NCI-H524 (cell line): ENCODE measurements around the gene WFIKKN1.

ENCODE experiments used
- DNase-seq, 2 experiments: peaks; one replicate each; lab custom pipeline; 2025; lab: John Stamatoyannopoulos, UW

The WFIKKN1 gene

DNA sequence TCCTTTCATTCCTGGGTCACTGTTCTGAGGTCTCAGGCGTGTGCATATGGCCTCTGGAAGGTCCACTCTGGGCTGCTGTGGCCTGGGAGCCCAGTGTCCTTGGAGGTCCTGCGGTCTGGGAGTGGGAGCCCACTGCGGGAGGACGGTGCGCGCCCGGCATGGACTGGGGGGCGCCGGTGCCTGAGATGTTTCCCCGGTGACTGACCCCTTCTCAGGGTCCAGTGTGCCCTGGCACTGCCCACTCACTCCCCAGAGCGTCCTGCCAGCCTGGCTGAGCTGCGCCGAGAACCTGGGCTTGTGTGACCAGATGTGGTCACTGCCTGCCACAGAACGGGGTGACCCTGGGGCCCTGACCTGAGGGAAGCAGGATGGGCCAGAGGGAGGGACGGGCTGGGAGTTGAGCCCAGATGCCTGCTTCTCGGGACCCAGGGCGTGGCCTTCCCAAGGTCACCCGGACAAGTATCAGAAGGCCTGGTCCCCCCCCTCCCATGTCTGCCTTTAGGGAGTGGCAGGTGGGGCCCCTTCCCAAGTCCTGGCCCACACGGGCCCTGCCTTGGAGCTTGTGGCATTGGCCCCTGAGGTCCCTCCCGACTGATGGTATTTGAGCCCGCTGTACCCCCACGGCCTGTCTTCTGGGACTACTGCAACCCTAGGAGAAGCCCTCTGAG lies 43.6 kb downstream of the WFIKKN1 start:
- no peak for DNase-seq

- DNase-seq, result peak in 1 of 2 experiments; percentile 50
Observed at GRCh38 chr16:674968-675883, 44.4 kb downstream of the WFIKKN1 start, which contains the start of gene RHBDL1. TSS of gene RHBDL1 (plus strand) at chr16:675671. CDS start at chr16:675791, 120 bp downstream.

DNA sequence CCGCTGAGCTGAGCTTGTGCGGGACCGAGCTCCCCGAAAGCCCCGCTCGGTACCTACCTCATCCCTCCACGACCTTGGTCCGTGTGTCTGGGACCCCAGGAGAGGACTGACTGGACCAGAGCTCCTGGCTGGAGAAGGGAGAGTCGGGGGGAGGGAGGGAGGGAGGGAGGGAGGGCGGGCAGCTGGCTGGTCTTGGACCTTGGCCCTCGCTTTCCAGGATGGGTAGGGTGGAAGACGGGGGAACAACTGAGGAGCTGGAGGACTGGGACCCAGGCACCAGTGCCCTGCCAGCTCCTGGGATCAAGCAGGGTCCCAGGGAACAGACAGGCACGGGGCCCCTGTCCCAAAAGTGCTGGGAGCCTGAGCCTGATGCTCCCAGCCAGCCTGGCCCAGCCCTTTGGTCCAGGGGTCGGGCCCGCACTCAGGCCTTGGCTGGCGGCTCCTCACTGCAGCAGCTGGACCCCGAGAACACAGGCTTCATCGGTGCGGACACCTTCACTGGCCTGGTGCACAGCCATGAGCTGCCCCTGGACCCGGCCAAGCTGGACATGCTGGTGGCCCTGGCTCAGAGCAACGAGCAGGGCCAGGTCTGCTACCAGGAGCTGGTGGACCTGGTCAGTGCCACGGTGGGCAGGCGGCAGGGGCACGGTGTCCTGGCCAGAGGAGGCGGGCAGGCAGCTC lies 45.2 kb downstream of the WFIKKN1 start:
- no peak for DNase-seq

GRCh38 chr16:676565-676902 lies 45.7 kb downstream of the WFIKKN1 start:
- no peak for DNase-seq

GRCh38 chr16:676913-677312 lies 46.1 kb downstream of the WFIKKN1 start:
- no peak for DNase-seq

GRCh38 chr16:677316-678190 lies 46.8 kb downstream of the WFIKKN1 start:
- DNase-seq, result no peak

DNA sequence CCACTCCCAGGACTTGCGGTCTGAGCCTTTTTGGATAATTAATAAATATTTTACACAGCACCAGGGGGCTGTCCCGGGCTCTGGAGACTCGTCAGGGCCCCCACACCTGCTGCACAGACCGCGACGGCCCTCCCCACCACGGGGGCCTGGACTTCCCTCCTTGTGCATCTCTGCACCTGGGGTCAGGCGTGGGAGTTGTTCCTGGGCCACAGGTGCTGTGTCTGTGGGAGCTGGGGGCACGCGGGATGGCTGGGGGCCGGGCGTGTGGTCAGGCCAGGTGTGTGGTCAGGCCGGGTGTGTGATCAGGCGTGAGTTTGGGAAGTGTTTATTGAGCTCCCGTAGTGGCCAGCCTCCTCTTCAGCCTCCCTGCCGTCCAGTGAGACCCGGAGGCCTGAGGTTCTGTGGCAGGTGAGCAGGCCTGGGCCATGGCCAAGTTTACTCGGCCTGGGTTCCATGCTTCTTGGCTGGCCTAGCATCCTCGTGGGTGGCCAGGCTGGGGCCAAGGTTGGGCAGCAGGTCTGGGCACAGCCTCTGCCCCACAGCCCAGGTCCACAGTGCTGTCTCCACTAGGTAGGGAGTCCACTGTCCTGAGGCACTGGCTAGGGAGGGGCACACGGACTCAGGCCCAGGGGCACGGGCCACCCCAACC lies 47.5 kb downstream of the WFIKKN1 start:
- DNase-seq, result no peak

GRCh38 chr16:678858-679813 lies 48.4 kb downstream of the WFIKKN1 start:
- peak; percentile 70 to 82 for DNase-seq

DNA sequence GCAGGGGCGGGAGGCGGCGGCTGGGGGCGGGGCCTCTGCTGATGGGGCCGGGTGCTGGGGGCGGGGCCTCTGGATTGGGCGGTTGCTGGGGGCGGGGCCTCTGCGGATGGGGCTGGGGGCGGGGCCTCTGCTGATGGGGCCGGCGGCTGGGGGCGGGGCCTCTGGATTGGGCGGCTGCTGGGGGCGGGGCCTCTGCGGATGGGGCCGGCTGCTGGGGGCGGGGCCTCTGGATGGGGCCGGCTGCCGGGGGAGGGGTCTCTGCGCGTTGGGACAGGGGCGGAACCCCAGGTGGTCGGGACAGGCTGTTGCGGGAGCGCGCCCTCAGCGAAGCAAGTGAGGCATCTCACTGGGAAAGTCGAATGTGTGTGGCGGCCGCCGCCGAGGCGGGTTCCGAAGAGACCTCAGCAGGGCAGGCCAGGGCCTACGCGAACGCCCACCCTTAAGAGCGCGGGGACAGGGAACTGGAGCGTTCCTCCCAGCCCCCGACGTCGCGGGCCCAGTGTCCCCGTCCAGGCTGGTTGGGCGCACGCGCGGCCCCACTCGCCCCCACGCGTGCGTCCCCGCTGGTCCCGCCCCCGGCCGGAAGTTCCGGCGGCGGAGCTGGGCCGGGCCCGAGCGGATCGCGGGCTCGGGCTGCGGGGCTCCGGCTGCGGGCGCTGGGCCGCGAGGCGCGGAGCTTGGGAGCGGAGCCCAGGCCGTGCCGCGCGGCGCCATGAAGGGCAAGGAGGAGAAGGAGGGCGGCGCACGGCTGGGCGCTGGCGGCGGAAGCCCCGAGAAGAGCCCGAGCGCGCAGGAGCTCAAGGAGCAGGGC lies 49.2 kb downstream of the WFIKKN1 start, which contains the start of gene STUB1:
STUB1 (plus strand) TSS at position 597 of the 811 bp plus-strand sequence; CDS start at position 713, 116 bp downstream.
- peak; percentile 89 to 93 for DNase-seq

DNA sequence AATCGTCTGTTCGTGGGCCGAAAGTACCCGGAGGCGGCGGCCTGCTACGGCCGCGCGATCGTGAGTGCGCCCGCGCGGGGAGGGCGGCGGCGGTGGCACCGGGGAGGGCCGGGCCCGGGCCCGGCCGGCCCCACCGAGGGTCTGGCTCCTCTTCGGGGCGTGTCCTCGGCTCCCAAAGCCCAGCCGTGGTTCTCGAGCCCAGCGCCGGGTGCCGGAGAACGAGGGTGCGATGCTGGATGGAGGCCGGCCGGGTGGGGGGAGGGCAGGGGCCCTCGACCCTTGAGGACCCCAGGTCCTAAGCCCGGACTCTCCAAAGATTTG lies 49.8 kb downstream of the WFIKKN1 start:
- DNase-seq, result no peak

DNA sequence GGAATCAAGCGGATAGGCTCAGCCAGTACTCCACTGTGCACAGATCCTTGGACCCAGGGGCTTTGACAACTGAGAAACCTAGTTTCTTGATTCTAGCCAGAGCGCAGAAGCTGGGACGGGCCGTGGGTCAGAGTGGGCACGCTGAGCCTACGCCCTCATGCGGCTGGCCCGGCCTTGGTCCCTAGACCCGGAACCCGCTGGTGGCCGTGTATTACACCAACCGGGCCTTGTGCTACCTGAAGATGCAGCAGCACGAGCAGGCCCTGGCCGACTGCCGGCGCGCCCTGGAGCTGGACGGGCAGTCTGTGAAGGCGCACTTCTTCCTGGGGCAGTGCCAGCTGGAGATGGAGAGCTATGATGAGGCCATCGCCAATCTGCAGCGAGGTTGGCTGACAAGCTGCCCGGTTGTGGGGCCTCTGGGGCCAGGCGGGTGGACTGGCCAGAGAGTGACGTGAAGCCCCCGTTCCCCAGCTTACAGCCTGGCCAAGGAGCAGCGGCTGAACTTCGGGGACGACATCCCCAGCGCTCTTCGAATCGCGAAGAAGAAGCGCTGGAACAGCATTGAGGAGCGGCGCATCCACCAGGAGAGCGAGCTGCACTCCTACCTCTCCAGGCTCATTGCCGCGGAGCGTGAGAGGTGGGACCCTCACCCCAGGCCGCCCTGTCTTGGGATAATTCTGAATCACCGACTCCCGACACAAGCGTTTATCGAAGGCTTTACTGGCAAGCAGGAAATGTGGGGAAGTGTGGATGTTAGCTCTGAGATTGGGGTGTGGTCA lies 50.4 kb downstream of the WFIKKN1 start:
- DNase-seq, result peak; percentile 21 to 48

DNA sequence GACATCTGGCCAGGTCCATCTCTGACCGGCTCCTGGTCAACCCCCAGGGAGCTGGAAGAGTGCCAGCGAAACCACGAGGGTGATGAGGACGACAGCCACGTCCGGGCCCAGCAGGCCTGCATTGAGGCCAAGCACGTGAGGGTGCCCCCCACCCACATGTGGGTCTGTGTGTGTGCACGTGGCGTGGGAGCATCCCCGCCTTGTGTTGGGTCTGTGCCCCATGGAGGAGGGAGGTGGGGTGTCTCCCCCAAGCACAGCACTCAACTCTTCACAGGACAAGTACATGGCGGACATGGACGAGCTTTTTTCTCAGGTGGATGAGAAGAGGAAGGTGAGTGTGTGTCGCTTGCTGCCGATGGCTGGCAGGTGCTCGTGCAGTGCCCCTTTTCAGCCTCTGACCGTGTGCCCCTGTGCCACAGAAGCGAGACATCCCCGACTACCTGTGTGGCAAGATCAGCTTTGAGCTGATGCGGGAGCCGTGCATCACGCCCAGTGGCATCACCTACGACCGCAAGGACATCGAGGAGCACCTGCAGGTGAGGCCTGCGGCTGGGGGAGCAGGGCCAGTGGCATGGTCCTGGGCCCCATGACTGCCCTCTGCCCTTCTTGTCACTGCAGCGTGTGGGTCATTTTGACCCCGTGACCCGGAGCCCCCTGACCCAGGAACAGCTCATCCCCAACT lies 51.1 kb downstream of the WFIKKN1 start:
- no peak for DNase-seq

DNA sequence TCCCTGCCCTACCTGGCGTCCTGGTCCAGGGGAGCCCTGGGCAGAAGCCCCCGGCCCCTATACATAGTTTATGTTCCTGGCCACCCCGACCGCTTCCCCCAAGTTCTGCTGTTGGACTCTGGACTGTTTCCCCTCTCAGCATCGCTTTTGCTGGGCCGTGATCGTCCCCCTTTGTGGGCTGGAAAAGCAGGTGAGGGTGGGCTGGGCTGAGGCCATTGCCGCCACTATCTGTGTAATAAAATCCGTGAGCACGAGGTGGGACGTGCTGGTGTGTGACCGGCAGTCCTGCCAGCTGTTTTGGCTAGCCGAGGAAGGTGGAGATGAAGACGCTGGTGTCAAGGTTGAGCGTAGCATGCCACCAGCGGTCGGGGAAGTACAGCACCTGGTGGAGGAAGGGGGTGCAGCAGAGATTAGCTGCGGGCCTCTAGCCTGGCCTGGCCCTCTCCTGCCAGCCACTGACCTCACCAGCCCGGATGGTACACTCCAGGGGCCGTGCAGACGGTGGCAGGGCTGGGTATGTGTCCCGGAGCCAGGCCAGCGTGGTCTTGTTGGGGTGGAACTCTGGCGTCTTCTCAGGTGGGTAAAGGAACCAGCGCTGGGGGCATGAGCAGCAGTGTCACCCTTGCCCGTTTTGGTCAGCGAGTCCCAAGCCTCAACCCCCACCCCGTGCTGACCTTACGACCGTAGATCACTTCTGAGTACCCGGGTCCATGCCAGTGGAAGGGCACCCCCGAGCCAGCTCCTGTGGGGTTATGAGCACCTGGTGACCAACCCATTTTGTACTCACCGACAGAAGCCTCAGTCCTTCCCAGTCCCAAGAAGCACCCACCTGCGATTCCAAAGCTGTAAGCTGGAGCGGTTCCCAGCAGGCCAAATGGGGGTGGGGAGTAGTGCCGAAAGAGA lies 52.0 kb downstream of the WFIKKN1 start:
- DNase-seq, result no peak

DNA sequence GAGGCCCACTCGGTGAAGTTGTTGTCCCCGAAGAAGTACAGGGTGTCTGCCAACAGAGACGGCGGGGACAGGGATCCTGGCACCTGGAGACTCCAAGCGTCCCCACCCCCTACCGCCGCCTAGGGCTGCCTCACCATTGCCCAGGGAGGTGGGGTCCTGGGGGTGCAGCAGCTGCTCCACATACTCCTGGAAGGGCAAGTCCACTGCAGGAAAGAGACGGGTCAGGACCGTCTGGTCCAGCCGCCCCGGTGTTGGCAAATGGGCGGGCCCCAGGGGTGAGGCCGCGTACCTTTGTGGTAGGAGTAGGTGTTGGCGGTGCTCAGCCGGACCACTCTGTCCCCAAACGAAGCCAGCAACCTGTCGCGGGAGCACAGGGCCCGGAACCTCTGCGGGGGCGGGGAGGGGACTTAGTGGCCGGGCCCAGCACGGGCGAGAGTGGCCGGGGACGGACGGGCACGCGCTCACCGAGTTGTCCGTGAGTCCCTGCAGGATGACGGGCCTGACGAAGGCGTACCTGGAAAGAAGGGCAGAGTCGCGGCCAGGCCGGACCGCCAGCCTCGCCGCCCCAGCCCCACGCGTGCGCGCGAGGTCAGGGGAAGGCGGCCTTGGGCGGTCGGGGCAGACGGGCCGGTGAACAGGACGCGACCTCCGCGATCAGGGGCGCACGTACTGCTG lies 52.7 kb downstream of the WFIKKN1 start:
- DNase-seq, result no peak
